T-helper 1 cell treated with Interleukin-12 subunit alpha and Interleukin-12 subunit beta and Interleukin-4 antibody, amounts not matched to agents 30 ng/mL and 1 ng/mL, for 36 hours (primary cell): ENCODE results near the gene FAM222A. TPM values are rescaled to one million over a fixed set of nuclear protein-coding genes. Genes with fewer than 3 reads are reported as not detected.

Source experiments
- intact Hi-C: fragments of 100-400 bp; cut with micrococcal nuclease; formaldehyde crosslinking; loops from one replicate; pipeline ENCODE4 v1.15.1; 2024
- total RNA-seq: library from RNA; stranded (reverse); gene quantifications from 2 replicates; pipeline ENCODE4 v1.2.3, GENCODE V29; 2022

Gene FAM222A
- total RNA-seq, 1 donor from 2014 or later: 0.51 TPM

DNA sequence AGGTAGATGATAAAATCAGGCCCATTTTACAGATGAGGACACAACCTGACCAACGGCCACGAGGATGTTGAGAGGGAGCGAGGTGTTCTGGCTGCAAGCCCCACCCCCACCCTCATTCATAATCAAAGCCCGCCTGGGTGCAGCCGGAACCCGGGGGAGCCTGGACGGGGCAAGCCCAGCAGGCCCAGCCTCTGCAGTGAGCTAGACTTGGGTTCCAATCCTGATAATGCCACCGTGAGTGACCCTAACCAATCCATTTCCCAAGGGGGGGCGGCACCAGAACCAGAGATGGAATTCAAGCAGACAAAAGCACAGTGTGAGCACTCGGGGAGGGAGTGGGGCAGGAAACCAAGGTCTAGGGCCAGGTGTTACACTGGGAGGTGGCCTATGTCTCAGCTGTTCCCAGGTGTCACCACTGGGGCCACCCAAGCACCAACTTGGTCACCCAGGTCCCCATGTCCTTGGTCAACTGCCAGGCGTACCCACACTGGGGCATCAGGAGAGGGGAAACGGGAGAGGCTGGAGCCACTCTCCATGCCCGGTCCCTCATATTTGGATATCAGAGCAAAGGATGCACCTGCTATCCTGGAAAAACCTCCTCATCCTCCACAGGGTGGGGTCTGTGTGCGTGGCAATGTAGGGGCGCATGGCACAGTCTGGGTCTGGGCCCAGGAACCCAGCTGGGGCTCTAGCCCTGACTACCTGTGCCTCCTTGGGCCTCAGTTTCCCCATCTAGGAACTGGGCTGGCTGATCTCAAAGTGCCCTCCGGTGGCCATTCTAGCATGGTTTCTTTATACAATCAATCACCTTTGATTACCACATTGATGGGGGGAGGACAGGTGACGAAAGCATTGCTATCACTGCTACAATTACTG, 58.4 kb downstream of the FAM222A start:
- intact Hi-C loops: no loop called here

- intact Hi-C loops: no loop called here
Observed at GRCh38 chr12:109772622-109773321, 59.1 kb downstream of the FAM222A start.

DNA sequence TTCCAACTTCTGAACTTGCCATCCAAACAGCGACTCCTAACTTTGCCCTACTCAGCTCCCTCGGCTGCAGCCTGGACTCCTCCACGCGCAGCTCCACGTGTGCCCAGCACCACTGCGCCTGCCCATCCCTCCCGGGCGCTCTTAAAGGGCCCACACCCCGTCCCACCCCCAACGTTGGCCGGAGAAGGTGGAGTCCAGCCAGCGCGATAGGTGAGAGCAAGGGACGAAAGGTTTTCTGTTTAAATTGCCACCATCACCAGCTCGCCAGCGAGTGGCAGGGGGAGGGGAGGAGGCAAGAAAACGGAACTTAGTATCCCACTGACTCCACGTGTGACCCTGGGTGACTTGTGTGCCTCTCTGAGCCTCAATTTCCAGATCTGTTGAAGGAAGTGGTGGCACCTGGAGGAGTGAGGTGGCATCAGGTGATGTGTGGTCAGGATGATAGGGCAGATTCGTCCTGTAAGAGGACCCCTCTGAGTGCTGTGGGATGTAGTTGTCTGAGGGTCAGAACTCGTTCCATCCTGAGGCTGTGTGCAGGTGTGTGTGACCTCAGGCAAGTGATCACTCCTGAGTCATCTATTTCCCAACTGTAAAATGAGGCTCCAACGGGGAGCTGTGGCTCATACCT, 59.9 kb downstream of the FAM222A start:
- intact Hi-C loops: no loop called here

DNA sequence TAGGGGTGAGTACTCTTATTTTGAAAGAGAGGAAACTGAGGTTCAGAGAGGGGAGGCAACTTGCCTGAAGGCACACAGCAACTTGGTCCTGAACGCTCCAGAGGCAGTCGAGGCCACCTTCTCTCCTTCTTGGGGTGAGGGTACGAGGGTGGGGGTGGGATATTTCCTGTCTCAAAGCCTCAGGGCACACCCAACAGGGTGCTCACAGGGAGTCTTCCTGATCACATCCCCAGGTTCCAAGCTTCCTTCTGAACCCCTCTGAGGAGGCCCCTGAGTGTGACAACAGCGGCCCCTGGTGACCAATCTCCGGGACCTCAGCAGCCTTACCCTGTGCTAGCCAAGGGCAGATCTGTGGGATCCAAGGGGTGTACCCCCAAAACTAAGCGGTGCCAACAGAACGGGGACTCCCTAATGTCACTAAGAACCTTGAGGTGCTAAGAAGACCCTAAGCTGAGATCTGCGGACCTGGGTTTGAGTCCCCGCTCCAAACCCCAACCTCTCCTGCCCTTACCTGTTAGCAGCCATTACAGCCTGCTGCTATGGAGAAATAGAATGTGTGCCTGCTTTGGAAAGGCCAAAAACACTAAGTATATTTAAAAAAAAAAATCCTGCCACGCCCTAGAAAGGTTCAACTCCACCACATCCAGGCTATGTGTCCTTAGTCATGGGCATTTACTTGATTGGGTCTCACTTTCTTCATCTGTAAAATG, 61.7 kb downstream of the FAM222A start:
- intact Hi-C loops: loop anchor here (1.0 kb wide), 4 partner anchors 178 to 347 kb away; no protein-coding TSS in a partner anchor

- intact Hi-C loops: no loop called here
Observed at GRCh38 chr12:109776624-109777023, 63.0 kb downstream of the FAM222A start.

DNA sequence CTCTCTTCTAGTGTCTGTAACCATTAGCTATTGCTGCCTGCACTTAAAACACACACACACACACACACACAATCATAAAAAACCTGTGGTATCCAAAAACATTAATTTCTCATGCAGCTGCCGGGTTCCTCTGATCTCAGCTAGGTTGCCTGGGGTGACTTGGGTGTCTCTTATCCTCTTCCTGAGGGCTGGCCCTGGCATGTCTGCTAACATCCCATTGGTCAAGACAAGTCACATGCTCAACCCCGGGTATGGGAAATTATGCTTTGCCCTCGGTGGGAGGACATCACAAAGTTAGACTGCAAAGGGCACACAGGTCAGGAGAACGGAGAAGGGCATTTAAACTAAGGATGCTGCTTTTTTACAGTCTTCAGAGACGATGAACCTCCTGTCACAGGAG, 63.9 kb downstream of the FAM222A start:
- intact Hi-C loops: no loop called here

GRCh38 chr12:109778684-109779083, 65.1 kb downstream of the FAM222A start:
- intact Hi-C loops: no loop called here

- intact Hi-C loops: no loop called here
Observed at GRCh38 chr12:109779382-109779781, 65.8 kb downstream of the FAM222A start.

GRCh38 chr12:109781668-109782325, 68.2 kb downstream of the FAM222A start:
- intact Hi-C loops: no loop called here

- intact Hi-C loops: no loop called here
Observed at GRCh38 chr12:109782326-109782703, 68.7 kb downstream of the FAM222A start.

DNA sequence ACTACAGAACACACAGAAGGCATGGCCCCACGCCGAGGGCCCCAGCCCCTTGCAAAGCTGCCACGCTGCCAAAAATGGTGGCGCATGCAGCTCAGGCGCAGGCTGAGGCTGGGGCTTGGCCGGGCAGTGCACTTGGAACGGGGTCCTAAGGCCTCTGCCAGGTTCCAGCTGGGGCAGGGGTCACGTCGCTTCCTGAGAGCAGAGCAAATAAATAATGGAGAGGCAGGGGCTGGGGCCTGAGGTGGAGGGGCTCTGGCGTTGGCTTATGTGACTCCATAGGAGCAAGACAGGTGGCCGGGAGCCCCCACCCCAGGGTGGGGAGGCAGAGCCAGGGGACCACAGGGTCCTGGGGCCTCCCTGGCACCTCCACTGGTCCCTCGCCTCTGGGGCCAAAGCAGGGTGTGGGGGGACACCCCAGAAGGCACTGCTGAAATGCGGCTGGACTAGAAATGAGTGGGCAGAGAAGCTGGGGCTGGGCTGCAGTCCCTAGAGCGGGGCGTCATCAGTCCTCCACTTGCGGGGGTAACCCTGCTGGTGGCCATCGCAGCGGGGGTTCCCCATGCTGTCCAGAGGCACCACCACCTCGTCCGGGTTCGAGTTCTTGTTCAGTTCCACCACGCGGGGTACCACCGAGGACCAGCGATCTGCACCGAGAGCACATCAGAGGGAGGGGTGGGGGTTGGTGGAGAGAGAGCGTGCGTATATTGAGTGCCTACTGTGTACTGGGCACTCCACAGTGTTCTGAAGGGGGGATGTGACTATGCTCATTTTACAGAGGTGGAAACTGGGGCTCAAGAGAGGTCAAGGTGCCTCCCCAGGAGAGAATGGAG, 69.7 kb downstream of the FAM222A start:
- intact Hi-C loops: no loop called here

DNA sequence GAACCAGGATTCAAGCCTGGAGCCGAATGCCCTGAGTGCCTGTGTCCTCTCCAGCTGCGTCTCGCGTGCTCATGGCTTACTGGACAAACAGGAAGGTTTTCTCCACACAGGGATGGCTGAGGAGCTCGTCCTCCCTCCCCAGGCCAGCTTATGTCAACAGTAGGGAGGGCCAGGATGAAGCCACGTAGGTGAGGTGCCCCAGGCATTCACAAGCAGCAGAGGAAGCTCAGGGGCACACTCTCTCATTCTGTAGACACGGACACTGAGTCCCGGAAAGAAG, 70.3 kb downstream of the FAM222A start:
- intact Hi-C loops: no loop called here

- intact Hi-C loops: no loop called here
Observed at GRCh38 chr12:109785854-109786253, 72.2 kb downstream of the FAM222A start.

GRCh38 chr12:109786799-109787198, 73.2 kb downstream of the FAM222A start:
- intact Hi-C loops: no loop called here

DNA sequence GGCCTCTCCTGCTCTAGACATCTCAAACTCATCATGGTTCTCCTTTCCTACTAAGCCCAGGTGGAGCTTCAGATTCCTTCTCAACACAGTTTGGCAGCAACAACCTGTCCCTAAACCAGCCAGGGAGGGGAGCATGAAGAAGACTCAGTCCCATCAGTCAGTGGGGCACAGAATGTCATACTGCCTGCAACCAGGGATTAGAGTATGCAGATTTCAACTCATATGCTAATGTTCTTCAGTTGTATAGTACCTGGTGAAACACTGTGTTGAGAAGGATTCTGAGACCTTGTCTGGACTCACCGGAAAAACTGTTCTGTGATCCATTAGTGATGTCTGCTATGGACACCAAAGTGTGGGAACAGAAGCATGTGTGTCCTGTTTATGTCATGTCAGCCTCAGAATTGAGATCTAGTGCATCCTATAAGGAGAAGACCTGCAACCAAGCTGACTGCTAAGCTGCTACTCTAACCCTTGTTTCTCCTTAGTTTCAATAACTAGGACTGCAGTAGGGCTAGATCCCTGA, 76.0 kb downstream of the FAM222A start:
- intact Hi-C loops: no loop called here

DNA sequence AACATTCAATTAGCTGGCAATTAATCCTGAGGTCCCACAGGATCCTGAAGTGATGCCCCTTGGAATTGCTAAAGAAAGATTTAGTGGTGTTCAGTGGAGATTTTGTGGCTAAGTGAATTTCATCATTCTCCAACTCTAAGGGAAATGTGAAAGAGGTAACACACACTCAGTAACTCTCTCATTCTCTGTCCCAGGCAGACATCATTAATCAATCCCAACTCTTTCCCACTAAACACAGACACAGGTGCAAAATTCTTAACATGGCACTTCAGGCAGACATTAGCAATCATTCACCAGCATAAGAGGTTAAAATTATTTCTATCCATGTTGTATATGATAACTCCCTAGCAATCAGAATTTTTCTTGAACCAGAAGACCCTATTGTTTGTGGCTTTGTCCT, 79.4 kb downstream of the FAM222A start:
- intact Hi-C loops: no loop called here

DNA sequence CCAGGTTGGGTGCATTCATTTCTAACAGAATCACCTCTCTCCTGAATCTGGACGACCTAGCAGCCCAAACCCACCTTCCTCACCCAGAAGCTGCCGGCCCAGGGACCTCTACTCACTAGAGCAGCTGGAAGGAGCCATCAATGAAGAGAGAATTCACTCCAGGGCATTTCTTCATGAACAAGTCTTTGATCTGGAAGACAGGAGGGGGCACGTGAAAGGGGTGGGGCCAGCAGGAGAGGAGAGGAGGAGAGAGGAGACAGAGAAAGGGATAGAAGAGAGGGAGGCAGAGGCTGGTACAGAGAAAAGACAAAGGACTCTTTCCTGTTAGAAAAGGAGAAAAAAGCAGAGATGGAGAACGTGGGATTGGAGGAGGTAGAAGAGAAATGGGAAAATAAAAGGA, 79.8 kb downstream of the FAM222A start:
- intact Hi-C loops: no loop called here

GRCh38 chr12:109793826-109794501, 80.3 kb downstream of the FAM222A start:
- intact Hi-C loops: no loop called here

- intact Hi-C loops: no loop called here
Observed at GRCh38 chr12:109795023-109795422, 81.4 kb downstream of the FAM222A start.

DNA sequence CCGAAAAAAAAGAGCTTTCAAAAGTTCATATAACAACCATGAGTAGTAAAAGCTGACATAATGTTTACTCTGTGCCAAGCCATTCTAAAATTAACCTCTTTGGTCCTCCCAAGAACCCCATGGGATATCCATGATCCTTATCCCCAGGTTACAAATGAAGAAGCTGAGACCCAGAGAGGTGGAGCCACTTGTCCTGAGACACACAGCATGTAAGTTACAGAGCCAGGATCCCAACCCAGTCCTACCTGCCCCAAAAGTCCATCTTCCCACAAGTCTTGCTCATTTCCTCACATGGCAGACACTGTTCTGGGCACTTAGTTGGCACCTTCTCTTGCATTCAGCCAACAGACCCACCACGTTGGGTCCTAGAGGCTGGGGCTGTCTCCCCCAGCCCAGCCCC, 82.4 kb downstream of the FAM222A start:
- intact Hi-C loops: no loop called here
